COLO829 (cell line): Measurements from ENCODE around the gene RBM38.

Experiments
- DNase-seq: peaks from one replicate; pipeline ENCODE4 v3.0.0; 2012; ENCODE audit warnings: low spot score

RBM38 gene

DNA sequence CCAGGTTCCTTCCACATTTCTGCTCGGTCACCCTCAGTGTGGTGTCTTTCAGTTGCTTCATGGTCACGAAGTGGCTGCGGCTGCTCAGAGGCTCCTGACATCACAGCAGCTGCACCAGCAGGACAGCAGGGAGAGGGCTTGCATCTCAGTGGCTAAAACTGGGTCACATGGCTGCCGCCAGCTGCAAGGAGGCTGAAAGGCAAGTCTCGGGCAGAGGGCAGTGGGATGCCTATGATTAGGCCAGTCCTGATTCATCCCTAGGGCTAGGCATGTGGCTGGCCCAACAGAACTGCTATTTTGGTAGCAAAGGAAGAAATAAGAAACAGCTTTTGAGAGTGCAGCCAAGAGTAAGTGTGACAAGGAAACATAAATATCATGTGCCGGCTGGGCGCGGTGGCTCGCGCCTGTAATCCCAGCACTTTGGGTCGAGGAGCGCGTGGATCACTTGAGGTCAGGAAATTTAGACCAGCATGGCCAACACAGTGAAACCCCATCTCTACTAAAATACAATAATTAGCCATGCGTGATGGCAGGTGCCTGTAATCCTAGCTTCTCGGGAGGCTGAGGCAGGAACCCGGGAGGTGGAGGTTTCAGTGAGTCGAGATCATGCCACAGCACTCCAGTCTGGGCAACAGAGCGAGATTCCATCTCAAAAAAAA is 46.6 kb downstream of the RBM38 start:
- DNase-seq = no peak

DNA sequence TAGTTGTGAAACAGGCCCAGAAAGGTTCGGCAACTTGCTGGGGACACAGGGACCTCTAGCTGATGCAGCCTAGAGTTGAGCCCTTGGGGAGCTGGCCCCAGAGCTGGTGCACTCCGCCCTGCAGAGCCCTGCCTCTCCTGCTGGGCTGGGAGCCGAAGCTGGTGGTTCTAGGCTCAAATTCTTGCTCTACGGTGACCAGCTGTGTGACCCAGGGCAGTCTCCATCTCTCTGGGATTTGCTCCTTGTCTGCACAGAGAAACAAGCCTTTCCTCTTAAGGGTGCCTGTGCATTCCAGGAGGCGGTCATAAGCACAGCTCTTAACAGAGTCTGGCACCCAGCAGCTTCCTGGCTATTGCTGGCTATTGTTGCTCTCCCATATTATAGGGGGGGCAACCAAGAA is 47.4 kb downstream of the RBM38 start:
- DNase-seq = no peak

DNA sequence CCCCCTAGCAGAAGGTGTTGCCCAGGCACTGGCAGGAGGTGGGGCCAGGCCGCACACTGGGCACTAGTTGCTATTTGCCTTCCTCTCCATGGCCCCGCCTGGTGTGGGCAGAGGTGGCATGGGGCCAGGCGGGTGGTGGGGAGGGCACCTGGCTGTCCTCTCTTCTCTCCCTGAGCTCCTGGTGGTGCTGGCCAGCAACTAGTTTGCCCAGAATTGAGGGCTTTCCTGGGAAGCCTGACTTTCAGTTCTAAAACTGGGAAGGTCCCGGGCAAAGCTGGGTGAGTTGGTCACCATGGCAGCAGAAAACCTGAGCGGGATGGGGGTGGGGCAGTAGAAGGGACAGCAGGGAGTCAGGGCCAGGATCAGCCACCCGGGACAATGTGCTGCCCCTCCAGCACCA is 48.2 kb downstream of the RBM38 start:
- no peak for DNase-seq

DNA sequence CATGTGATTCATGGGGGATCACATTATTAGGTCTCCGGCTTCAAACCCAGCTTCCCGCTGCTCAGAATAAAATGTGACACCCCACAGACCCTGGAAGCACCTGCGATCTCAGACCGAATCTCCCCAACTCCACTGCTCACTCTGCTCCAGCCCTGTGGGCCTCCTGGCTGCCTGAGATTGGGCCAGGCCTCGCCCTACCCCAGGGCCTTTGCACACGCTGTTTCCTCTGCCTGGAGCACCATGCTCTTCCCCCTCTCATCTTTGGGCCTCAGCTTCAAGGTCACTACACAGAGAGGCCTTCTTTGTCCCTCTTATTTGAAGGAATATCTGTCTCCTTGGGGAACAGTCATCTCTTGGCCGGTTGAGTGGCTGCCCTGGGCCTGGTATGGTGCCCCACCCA is 48.8 kb downstream of the RBM38 start:
- no peak for DNase-seq

DNA sequence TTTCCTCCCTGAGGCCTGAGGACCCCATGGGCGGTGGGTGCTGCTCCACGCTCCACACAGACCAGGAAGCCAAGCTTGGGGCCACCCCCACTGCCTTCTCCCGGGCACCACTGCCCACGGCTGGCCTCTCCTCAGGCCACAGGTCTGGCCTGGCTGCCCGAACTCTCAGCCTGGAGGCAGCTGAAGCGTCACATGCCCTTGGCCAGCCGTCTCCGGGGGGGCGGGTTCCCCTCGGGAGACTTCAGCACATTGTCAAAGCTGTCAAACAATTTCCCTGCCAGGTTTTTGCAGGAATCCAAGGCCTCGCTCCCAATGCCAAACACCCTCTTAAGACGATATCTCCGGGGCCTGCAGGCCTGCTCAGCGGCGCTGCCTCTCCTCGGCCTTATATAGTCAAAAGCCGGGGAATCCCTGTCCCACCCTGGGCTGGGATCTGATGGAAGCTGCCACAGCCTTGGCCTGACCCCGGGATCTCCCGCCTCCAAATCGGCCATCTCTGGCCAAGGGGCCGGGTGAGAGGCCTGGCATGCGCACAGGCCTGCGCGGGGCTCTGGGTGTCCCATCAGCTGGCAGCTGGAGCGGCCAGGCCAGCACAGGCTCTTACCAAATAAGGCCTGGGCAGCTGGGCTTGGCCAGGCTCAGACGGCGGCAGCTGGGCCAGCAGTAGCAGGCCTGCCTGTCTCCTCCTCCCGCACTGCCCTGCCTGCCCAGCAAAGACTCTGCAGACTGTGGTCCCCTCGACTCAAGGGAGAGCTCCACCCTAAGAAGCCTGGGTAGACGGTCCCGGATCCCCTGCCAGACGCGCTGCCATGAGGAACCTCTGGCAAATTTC is 49.7 kb downstream of the RBM38 start:
- DNase-seq = no peak

DNA sequence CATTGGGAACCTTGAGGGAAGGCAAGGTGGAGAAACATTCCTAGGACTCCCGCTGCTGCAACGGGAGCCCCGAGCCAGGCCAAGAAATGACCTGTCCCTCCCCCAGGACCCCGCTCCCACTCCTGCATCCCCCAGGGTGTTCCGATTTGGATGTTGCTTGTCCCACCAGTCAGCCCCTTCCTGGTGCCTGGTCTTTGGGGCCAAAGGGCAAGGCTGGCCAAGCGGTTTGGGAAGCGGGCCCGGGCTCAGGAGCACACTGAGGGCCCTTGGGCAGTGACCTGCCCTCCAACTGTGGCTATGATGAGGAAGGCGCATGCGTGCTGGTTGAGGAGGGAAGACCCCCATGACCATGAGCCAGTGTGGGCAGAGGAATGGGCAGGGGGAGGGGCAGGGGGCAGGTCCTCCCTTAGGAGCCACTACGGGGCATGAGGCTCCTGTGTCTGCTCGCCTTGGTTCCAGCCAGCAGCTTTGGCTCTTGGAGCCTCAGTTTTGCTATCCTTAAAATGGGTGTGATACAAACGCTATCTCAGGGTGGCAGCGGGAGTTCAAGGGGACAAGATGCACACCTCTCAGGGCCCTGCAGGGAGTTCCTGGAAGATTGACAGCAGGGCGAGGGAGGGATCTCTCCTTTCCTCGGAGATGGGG is 50.4 kb downstream of the RBM38 start:
- no peak for DNase-seq

DNA sequence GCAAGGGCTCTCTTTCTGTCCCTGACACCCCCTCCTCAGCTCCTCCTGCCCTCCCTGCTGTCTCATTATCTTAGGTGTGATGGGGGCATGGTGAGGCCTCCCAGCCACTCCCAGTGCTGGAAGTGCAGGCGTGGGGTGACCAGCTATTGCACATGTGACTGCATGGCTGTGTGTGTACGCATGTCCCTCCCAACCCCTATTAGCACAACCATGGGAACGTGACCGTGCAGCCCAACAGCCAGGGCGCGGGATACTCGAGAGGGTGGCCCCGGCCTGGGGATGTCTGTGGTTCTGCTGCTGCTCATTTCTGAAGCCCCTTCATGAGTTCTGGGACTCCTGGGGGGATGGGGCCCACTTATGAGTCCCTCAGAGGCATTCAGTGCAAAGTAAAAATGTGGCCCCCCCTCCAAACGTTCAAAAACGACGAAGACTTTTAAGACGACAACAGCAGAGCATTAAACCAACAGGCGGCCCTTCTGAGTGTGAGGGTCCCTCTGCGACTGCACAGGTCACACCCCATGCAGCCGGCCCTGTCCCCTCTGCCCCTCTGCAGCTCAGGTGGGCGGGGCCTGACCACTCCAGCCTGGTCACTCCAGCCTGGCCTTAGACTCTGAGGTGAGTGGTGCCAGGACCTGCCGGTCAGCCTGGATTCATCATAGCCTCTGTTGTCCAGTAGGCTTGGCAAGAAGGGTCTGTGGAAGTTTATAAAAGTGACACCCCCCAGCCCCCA is 51.1 kb downstream of the RBM38 start:
- no peak for DNase-seq

DNA sequence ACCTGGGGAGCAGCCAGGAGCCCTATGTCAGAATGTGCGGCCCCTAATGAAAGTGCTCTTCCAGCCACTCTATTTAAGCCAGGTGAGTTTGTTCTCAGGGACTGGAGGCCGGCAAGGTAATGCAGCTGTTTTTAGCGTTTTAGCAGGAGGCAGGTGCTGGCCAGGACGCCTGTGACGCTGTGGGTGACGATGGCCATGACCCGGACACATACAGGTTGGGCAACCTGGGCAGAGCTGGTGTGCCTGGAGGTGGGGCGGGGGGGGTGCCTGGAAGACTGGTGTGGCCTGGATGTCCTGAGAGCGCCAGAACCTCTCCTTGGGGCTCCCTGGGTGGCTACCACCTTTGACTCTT is 51.7 kb downstream of the RBM38 start:
- no peak for DNase-seq

DNA sequence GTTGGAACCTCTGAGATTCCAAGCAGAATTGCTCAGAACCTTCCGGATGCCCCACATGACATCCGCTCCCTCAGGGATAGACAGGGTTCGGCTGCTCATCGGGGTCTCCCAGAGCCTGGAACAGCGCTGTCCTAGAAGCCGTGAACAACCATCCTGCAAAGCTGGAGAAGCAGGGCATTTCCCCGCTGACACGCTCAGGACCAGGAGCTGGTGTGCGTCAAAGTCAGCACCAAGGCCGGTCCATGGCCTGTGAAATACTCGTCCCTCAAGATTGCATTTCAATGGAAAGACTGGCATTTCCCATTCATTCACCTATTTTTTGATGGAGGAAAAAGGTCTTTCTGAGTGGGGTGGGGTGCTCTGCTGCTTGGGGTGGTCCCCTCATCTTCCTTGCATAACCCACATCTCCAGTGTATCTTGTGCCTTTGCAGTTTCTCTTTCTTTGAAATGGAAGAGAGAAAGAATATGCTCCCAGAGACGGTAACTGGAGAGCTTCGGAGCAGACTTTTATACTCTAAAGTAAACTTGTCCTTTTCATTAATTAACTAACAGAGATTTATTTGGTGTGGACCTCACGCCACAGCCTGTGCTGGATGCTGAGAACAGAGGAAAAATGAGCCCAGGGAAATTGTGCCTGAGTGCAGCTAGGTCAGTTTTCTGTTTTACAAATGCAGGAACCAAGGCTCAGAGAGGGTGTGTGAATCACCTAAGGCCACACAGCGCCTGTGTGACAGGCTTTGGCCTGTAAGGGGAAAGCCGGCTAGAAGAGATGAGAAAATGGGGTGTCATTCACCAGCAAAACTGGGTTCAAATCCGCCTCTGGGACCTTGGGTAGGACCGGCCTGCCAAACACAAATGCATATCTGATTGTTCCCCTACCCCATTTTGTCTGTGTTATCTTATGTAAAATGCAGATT is 52.4 kb downstream of the RBM38 start:
- DNase-seq = no peak

DNA sequence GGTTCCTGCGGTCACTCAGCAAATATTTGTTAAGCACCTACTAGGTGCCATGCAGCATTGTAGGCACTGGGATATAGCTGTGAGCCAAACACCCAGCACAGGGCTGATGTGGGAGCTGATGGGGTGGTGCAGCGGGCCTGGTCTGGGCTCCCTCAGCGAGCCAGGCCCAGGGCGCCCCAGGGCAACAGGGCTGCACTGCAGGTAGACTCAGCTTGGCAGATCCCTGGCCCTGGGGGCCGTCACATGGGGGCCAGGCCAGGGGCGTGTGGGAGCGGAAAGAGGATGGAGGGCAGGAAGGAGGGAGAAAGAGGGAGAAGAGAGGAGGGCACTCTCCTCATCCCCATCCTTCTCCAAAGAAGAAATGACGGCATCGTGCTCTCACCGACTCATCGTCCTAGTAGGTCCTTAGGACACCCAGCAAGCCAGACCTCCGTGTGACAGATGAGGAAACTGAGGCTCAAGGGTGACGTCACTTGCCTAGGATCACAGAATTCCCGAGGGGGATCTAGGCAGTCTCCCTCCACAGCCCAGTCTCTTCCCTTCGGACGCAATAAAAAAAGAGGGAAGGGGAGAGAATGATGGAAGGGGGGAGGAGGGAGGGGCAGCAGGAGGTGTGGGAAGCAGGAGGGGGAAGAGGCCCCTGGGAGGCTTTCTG is 53.3 kb downstream of the RBM38 start:
- no peak for DNase-seq

DNA sequence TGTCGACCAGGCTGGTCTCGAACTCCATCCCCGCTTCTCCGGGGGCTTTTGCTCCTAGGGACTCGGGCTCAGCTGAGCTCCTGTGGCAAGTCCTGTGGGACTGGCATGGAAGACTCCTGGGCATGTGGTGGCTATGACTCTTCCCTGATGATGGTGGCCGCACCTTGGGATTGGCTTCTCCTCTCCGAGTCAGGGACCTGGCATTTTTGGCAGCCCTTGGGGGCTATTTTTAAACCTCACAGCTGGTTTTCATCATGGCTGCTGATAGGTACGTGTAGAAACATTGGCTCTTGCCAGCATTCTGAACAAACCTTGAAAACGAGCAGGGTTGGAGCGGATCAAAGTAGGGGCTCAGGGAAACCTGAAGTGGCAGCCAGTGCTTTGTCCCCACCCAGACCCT is 54.1 kb downstream of the RBM38 start:
- DNase-seq = no peak

DNA sequence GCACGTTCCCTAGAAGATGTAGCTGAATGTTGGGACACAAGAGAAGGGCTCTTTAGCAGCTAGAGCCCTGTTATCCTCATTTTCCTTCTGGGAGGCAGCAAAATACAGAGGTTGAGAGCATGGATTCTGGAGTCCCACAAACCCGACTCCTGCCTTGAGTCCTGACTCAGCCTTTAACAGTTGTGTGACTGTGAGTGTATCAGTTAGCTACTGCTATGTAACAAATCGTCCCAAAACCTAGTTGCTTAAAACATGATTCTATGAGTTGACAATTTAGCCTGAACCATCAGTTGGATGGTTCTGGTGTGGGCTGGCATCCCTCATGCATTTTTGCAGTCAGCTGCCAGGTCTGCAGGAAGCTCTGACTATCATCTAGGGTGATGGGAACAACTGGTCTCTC is 54.6 kb downstream of the RBM38 start:
- no peak for DNase-seq

DNA sequence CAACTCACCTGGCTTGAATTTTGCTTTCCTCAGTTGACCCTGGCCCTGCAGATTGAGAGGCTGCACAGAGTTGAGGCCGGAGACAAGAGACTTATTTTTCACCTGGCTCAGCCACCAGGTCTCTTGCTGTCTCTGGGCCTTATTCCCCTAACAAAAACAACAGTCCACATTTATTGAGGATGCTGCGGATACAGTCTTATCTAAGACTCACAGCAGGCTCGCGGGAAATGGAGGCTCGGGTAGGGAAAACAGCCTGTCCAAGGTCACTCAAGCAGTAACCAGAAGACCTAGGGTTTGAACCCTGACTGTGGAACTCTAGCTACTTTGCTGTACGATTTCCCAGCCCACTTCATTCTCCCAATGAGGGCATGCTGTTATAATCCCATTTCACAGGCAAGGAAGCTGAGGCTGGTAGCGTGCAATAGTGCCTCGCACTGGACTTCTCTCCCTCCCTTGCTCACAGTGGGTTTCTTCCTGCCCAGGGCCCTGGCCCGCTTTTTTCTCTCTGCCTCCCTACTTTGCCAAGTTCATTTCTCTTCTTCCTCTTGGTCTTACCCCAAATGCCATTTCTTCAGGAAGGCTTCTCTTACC is 57.7 kb downstream of the RBM38 start:
- no peak for DNase-seq

DNA sequence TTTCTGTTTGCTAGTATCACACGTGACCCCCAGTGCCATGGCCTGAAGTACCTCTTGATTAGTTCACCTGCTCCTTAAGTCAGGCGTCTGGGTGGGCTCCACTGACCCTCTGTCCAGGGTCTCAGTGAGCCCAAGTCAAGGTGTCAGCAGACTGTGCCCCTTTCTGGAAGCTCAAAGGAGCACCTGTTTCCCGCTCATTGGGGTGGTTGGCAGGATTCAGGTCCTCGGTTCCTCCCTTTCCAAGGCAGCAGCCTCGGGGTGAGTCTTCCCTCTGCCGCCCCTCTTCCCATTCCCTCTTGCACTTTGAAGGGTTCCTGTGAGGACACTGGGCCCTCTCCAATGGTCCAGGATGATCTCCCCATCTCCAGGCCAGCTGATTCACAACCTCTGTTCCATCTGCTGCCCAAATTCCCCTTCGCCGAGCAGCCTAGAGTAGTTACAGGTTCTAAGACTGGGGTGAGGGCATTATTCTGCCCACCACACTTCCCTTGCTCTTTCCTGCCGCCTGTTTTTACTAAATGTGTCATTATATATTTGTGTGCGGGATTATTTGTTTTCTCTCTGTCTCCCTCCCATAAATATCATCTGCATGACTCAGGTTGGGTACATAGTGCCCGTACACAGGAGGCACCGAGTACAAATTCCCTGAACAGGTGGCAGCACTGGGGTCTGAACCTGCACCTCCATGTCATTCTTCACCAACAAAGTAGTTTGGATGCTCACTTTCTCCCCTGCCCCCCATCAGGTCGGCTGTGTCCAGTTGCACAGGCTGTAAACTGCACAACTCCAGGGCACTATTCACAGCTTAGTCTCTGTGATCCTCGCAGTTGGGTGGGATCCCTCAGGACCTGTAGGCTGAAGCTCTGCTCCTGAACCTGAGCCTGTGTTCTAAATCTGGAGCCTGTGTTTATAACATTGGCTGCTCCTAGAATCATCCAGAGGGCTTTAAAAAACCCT is 58.5 kb downstream of the RBM38 start:
- DNase-seq = no peak

DNA sequence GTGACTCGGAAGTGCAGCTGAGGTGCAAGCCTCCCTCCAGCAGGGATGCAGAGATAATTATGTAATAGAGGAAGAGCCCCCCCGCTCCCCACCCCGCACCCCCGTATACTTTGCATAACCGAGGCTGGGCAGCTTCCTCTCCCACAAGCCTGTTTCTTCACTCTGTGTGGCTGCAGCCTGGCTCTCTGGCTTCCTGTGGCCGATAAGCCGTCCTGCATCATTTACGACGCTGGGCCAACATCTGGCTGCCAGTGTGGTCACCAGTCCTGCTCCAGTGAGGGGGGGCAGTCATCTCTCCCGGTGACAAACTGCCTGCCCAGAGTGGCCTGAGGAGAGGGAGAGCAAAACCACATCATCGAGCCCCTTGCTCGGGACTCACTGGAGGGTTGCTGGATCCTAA is 59.2 kb downstream of the RBM38 start:
- DNase-seq = no peak

DNA sequence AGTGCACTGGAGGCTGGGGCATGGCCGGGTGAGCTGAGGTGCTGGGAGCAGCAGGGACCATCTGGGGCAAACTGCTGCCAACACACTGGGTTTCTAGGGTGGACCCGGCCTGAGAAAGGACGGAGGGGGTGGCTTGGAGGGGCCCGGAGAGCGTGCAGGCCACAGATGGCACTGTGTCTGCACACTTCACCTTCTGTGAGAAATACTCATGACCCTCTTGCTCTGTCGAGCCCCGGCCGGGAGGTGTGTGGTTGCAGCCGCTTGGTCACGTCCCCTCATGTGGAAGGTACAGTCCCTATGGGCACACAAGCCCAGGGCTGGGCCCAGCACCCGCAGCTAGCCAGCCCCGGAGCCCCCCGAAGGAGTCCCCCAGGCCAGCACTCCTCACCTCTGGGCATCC is 59.7 kb downstream of the RBM38 start:
- no peak for DNase-seq

DNA sequence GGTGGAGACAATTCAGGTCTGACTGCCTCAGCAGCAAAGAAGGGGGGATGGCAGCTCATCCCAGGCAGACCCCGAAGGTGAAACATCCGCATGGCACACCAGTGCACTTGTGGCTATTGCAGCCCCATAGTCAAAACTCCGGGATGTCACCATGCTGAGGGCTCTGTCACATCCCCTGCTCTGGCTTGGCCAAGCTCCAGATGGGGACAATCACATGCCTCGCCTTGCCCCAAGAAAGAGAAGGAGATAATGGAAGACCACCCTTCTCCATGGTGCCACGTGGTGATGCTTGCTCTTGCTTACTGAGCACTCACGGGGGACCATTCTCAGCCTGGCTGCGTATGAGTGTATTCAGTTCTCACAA is 60.2 kb downstream of the RBM38 start:
- DNase-seq = no peak

DNA sequence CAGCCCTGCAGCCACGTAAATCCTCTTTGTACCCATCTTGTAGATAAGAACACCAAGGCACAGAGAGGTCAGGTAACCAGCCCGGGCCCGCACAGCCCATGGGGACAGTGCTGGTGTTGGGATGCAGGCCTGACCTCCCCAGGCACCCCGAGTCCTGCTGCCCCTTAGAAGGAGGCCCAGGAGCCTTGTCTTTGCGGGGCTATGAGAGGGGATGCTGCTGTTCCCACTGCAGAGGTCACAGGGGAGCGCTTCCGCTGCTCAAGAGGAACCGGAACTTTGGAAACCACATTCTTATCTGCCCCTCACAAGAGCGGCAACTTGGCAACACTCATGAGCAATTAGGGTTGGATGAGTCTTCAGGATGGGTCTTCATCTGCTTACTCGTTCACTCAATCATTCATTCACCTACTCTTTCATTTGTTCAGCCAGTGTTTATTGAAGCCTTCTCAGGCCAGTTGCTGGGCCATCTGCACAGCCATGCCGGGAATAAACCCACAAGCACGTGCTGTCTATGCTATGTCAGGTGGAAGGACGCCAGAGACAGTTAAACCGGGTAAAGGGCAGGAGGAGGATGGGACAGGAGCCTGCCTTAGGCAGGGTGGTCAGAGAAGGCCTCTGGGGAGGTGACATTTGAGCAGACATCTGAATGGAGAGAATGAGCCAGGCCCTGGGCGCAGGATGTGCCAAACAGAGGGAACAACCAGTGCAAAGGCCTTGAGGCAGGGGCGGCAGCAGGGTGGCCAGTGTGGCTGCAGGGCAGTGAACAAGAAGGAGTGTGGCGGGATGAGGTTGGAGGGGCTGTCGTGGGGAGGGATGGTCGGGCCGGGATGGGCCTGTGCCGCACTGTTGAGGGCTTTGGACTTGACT is 60.8 kb downstream of the RBM38 start:
- no peak for DNase-seq

DNA sequence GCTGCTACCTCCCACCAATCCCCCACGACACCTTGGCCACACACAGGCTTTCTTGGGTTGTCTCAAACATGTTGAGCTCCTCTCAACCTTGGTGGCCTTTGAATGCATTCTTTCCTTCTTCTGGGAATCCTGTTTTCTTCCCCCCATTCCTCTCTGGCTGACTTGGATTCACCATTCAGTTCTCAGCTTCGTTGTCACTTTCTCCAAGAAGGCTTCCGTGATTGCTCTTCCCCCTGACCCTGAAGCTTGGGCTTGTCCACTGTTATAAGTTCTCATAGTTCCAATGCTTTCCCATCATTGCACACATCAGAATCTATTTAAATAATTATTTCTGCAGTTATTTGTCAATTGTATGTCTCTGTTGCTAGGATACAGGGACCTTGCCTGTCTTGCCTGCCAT is 64.2 kb downstream of the RBM38 start:
- no peak for DNase-seq
